IMR-90 (cell line): Measurements from ENCODE around the gene BTF3.

ENCODE experiments used
- BHLHE40 ChIP-seq: fragments of 150-350 bp; IDR thresholded peaks from 2 replicates; pipeline ENCODE4 v1.6.1; 2016; ENCODE audit warnings: mild to moderate bottlenecking, low read depth, low read length
- CEBPB ChIP-seq: IDR thresholded peaks from 2 replicates; pipeline ENCODE4 v1.6.1; 2012; ENCODE audit warnings: low read depth, low read length, improper control_type of control experiment
- MAZ ChIP-seq: IDR thresholded peaks from 2 replicates; pipeline ENCODE4 v1.6.1; 2012; ENCODE audit warnings: low read depth, mild to moderate bottlenecking, low read length, improper control_type of control experiment, moderate library complexity, borderline replicate concordance
- MXI1 ChIP-seq: IDR thresholded peaks from 2 replicates; pipeline ENCODE4 v1.6.1; 2012; ENCODE audit warnings: low read depth, mild to moderate bottlenecking, low read length, moderate library complexity, borderline replicate concordance
- POLR2A ChIP-seq: IDR thresholded peaks from 2 replicates; pipeline ENCODE4 v1.6.1; 2012; ENCODE audit warnings: mild to moderate bottlenecking, low read depth, low read length
- RAD21 ChIP-seq: IDR thresholded peaks from 2 replicates; pipeline ENCODE4 v1.6.1; 2012; ENCODE audit warnings: low read length, improper control_type of control experiment
- SMC3 ChIP-seq: fragments of 150-350 bp; IDR thresholded peaks from 2 replicates; pipeline ENCODE4 v1.6.1; 2016; ENCODE audit warnings: low read depth, mild to moderate bottlenecking, antibody characterized with exemption, low read length, moderate library complexity
- TF ChIP-seq, protein P1 (sequence below): conservative IDR thresholded peaks from 2 replicates; pipeline ENCODE4 v1.5.1; 2012; ENCODE audit warnings: mild to moderate bottlenecking, low read depth, low read length, improper control_type of control experiment

DNA sequence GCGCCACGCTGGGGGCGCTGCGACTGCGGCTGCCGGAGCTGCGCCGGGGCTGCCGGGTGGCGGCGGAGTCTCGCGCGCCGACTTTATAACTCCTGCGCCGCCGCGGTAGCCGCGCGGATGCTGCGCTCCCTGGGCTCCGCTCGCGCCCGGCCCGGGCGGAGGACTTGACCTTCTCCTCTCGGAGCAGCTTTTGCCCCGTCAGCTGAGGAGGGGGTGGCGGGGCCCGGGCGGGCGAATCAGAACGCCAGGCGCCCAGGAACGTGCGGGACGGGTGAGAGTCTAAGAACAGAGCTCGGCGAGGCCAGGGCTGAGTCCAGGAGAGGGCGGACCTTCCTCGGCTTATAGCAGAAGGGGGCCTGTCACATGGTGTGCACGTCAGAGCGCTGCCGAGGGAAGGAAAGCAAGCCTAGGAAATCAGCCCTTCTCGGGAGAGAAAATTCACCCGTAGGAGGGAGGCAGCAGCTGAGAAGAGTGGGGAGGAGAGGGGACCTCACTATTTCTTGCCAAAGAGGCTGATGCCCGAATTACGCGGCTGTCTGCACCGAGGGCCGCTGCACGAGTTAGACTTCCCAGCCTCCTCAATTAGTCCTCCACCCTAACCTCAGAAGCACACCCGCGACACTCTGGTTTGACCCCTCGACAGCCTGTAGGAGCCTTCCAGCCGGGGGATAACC is 49.6 kb upstream of the BTF3 start, which contains the start of gene FOXD1:
- TF ChIP-seq BHLHE40 (peak; percentile 92), POLR2A (peak; percentile 94), SMC3 (0 out of 2 replicates have a peak, but pooled peaks have one; percentile 8), MXI1 (0 out of 2 replicates have a peak, but pooled peaks have one; percentile 21), RAD21 (peak; percentile 18; the same call in 1 of the 2 replicates), MAZ (peak; percentile 62; the same call in 1 of the 2 replicates), CEBPB (no peak)
- TF ChIP-seq, protein P1, sequence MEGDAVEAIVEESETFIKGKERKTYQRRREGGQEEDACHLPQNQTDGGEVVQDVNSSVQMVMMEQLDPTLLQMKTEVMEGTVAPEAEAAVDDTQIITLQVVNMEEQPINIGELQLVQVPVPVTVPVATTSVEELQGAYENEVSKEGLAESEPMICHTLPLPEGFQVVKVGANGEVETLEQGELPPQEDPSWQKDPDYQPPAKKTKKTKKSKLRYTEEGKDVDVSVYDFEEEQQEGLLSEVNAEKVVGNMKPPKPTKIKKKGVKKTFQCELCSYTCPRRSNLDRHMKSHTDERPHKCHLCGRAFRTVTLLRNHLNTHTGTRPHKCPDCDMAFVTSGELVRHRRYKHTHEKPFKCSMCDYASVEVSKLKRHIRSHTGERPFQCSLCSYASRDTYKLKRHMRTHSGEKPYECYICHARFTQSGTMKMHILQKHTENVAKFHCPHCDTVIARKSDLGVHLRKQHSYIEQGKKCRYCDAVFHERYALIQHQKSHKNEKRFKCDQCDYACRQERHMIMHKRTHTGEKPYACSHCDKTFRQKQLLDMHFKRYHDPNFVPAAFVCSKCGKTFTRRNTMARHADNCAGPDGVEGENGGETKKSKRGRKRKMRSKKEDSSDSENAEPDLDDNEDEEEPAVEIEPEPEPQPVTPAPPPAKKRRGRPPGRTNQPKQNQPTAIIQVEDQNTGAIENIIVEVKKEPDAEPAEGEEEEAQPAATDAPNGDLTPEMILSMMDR, result 0 out of 2 replicates have a peak, but pooled peaks have one; percentile 1
